AG09309 (cell line): ENCODE results near the gene VNN1.
A peak's percentile ranks its signal among the peaks of the same experiment; 100 is the strongest.

Source experiments
- DNase-seq: peaks from one replicate; pipeline ENCODE4 v3.0.0-alpha.2; 2010; ENCODE audit warnings: low read depth
- H3K4me3 ChIP-seq: 2 replicates; pipeline ENCODE4 v1.5.1; 2011; ENCODE audit warnings: mild to moderate bottlenecking, low read depth, low read length, moderate library complexity; ENCODE audit not compliant: control insufficient read depth
- CTCF ChIP-seq: IDR thresholded peaks from 2 replicates; pipeline ENCODE4 v1.5.1; 2011; ENCODE audit warnings: mild to moderate bottlenecking, low read depth, low read length, inconsistent platforms; ENCODE audit not compliant: insufficient read depth, control insufficient read depth; ENCODE audit errors: missing control alignments

Gene VNN1

GRCh38 chr6:132751306-132751705, 37.5 kb upstream of the VNN1 start:
- H3K4me3 ChIP-seq = no peak overlapping the region
- no peak for DNase-seq
- TF ChIP-seq CTCF = no peak

DNA sequence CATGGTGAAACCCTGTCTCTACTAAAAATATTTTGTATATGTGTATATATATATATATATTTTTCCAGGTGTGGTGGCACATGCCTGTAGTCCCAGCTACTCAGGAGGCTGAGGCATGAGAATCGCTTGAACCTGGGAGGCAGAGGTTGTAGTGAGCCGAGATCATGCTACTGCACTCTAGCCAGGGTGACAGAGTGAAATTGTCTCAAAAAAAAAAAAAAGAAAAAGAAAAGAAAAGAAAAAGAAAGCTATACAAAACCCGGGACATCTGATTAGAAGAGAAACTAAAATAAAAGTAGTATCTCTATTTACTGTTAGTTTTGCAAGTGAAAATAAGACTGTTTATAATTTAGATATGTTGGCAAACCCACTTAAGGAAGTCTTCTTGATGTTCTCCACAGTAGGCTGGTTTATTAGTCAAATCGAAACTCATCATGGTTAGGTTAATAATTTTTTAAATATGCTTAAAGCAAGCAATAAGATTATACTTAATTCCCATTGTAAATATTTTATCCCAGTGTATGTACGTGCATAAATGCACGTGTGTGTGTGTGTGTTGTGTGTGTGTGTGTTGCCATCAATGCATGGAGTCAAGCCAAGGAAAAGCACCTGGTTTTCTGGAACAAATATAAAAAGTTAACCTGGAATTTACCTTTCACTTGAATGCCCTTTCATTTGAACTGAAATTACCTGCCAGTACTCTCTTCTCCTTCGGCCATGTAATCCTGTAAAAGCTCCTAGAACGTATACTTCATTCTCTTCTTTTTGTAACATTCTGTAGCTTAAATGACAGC, 36.8 kb upstream of the VNN1 start:
- no peak for TF ChIP-seq CTCF
- DNase-seq = no peak
- no peak overlapping the region for H3K4me3 ChIP-seq

- TF ChIP-seq CTCF = no peak
Observed at GRCh38 chr6:132749111-132749510, 35.3 kb upstream of the VNN1 start.

GRCh38 chr6:132748446-132748845, 34.6 kb upstream of the VNN1 start:
- TF ChIP-seq CTCF = no peak
- no peak overlapping the region for H3K4me3 ChIP-seq
- DNase-seq = no peak

More at GRCh38 chr6:132749111-132749510, 35.3 kb upstream of the VNN1 start:
- DNase-seq = peak; percentile 38
- H3K4me3 ChIP-seq = no peak overlapping the region

DNA sequence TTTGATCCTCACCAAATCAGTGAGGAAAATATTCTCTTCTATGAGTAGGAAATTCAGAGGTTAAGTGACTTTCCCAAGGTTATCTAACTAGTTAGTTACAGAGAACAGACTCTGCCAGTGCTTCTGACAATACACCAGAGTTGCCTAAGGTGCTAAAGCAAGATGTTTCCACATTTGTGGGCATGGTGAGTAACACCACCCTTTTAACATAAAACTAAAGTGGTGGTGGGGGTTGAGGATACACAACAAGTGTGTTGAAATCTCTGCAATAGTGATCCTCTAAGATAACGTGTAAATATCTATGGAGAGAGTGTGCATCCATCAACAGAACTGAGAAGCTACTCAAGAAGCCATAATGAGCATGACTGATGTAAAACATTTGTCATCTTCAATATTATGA, 32.2 kb upstream of the VNN1 start:
- no peak for TF ChIP-seq CTCF
- DNase-seq = no peak
- no peak overlapping the region for H3K4me3 ChIP-seq

DNA sequence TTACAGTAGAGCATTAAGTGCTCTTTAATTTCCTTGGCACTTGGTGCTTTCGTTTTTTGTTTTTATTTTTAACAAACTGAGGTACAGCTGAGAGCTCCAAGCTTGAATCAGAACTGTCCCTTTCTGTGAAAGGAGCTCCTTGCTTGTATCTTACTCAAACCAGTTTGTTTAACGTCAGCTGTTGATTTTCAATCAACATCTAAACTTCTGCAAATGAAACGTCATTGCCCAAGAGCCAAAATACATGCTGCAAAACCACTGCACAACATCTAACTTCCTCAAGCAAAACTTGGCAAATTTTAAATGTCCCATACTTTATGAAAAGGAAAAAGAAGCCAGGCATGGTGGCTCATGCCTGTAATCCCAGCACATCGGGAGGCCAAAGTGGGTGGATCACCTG, 28.6 kb upstream of the VNN1 start:
- H3K4me3 ChIP-seq = no peak overlapping the region
- no peak for DNase-seq
- TF ChIP-seq CTCF = no peak
